Osteocyte (in vitro differentiated cells): ENCODE results near the gene HSD17B3. TPM values are rescaled to one million over a fixed set of nuclear protein-coding genes. Genes with fewer than 3 reads are reported as not detected.

Experiments
- DNase-seq: peaks from one replicate; pipeline ENCODE4 v3.0.0; 2021; ENCODE audit warnings: mixed read lengths; ENCODE audit not compliant: unreplicated experiment; ENCODE audit errors: extremely low spot score
- H3K27ac Mint-ChIP-seq: one replicate; pipeline ENCODE4 v1.8.0; 2021; ENCODE audit warnings: mild to moderate bottlenecking, mixed read lengths; ENCODE audit not compliant: unreplicated experiment
- H3K27me3 Mint-ChIP-seq: one replicate; pipeline ENCODE4 v1.8.0; 2021; ENCODE audit warnings: mixed read lengths; ENCODE audit not compliant: unreplicated experiment
- H3K36me3 Mint-ChIP-seq: one replicate; pipeline ENCODE4 v1.8.0; 2021; ENCODE audit warnings: mixed read lengths; ENCODE audit not compliant: unreplicated experiment
- H3K4me1 Mint-ChIP-seq: one replicate; pipeline ENCODE4 v1.8.0; 2021; ENCODE audit warnings: mixed read lengths; ENCODE audit not compliant: unreplicated experiment
- H3K4me3 Mint-ChIP-seq: one replicate; pipeline ENCODE4 v1.8.0; 2021; ENCODE audit warnings: mild to moderate bottlenecking, moderate library complexity, mixed read lengths; ENCODE audit not compliant: unreplicated experiment
- H3K9me3 Mint-ChIP-seq: one replicate; pipeline ENCODE4 v1.8.0; 2021; ENCODE audit warnings: mixed read lengths; ENCODE audit not compliant: unreplicated experiment
- CTCF ChIP-seq: fragments of 200-600 bp; sonication (generic); IDR thresholded peaks from 2 replicates; pipeline ENCODE4 v1.5.0; 2021; ENCODE audit warnings: antibody characterized with exemption, mild to moderate bottlenecking, moderate library complexity
- total RNA-seq: library from RNA; stranded (reverse); gene quantifications from 2 replicates; pipeline ENCODE4 v1.2.1, GENCODE V29; 2021

The HSD17B3 gene
- total RNA-seq, 1 donor from 2014 or later = not detected

- H3K9me3 Mint-ChIP-seq = no peaks in the 10 kb centered on the region
Measured at GRCh38 chr9:96217294-96217707, 84.7 kb downstream of the HSD17B3 start.

GRCh38 chr9:96216583-96216982, 85.4 kb downstream of the HSD17B3 start:
- TF ChIP-seq CTCF = no peak
- Mint-ChIP-seq H3K36me3 (no peaks in the 10 kb centered on the region), H3K4me1 (peaks cover 13% of the 10 kb centered on the region), H3K9me3 (no peaks in the 10 kb centered on the region), H3K27me3 (peaks cover 25% of the 10 kb centered on the region), H3K27ac (no peak overlapping the region), H3K4me3 (no peak overlapping the region)
- no peak for DNase-seq

More at GRCh38 chr9:96217294-96217707, 84.7 kb downstream of the HSD17B3 start:
- DNase-seq = no peak
- H3K4me1 Mint-ChIP-seq = peaks cover 13% of the 10 kb centered on the region
- H3K27ac Mint-ChIP-seq = no peak overlapping the region
- peak overlapping the region; percentile 68 for H3K4me3 Mint-ChIP-seq
- H3K27me3 Mint-ChIP-seq = peaks cover 25% of the 10 kb centered on the region
- no peaks in the 10 kb centered on the region for H3K36me3 Mint-ChIP-seq
- no peak for TF ChIP-seq CTCF

- no peaks in the 10 kb centered on the region for H3K36me3 Mint-ChIP-seq
- H3K4me1 Mint-ChIP-seq = peaks cover 13% of the 10 kb centered on the region
- no peak for DNase-seq
- H3K27ac Mint-ChIP-seq = no peak overlapping the region
- H3K9me3 Mint-ChIP-seq = no peaks in the 10 kb centered on the region
- TF ChIP-seq CTCF = no peak
- no peak overlapping the region for H3K4me3 Mint-ChIP-seq
- H3K27me3 Mint-ChIP-seq = peaks cover 30% of the 10 kb centered on the region
Measured at GRCh38 chr9:96215841-96216240, 86.1 kb downstream of the HSD17B3 start.

- H3K4me1 Mint-ChIP-seq = peaks cover 13% of the 10 kb centered on the region
Measured at GRCh38 chr9:96214635-96215034, 87.3 kb downstream of the HSD17B3 start.

More at GRCh38 chr9:96214635-96215034, 87.3 kb downstream of the HSD17B3 start:
- DNase-seq = no peak
- no peaks in the 10 kb centered on the region for H3K36me3 Mint-ChIP-seq
- H3K9me3 Mint-ChIP-seq = no peaks in the 10 kb centered on the region
- H3K4me3 Mint-ChIP-seq = no peak overlapping the region
- no peak for TF ChIP-seq CTCF
- no peak overlapping the region for H3K27ac Mint-ChIP-seq
- H3K27me3 Mint-ChIP-seq = peaks cover 37% of the 10 kb centered on the region
